Spleen (tissue), 7 donors: ENCODE data around the gene ZKSCAN1.

ENCODE experiments used
- CTCF ChIP-seq, 11 experiments: fragments of 200-600 bp in 7 of 11; fragments of 450-650 bp in 4 of 11; sonication (generic) in 4 of 11; IDR thresholded peaks in 8 of 11; conservative IDR thresholded peaks in 3 of 11; 1 replicate in 7 of 11; 2 replicates in 4 of 11; pipeline versions ENCODE4 v1.4.0 to v1.8.0; 2016 to 2021; ENCODE audit warnings: antibody characterized with exemption in 11 of 11, inconsistent platforms in 4 of 11, mild to moderate bottlenecking in 1 of 11
- POLR2A ChIP-seq, 3 donors: fragments of 450-650 bp; IDR thresholded peaks; one replicate each; pipeline ENCODE4 v1.5.1; 2017; ENCODE audit warnings: antibody characterized with exemption in 3 of 3, mild to moderate bottlenecking in 1 of 3
- donor health status: DM: no; HTN: no; CAD: no; lungs with moderate emphysema.
- donor health status: DM: no; HTN: no; CAD: no.
- donor health status: DM: no; HTN: no; CAD: no.

DNA sequence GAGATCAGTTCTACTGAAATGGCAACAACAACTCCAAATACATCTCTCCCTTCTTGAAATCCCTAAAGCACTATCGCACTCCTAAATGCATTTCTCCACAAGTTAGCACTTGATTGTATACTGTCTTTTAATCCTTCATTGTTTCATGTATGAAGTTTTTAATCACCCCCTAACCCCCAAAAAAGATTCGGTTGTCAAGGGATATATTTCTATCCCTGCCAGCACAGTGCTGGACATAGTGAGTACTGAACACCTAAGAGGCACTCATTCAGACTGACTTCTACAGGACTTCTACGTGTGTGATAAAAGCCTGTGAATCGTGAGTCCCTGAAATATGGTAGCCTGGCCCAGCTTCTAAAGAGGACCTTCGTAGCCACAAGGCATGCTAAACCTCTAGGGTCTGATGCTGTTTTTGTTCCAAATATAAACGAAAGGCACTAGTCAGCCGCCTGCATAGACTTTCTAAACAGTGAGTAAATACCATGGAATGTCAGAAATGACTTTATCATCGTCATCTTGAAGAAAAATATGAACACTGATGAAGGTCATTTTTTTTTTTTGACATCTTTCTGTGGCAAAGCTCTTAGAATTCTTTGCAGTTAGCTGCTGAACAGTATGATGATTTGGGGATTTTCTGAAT, 19.6 kb downstream of the ZKSCAN1 start:
- TF ChIP-seq CTCF (IDR thresholded peaks at IDR 0.05 in 8 of 11, conservative IDR thresholded peaks at IDR 0.05 in 3 of 11): no peak
- no peak for TF ChIP-seq POLR2A (IDR thresholded peaks at IDR 0.05)
